Left kidney (tissue), 2 donors: ENCODE results near the gene PHIP. TPM values are rescaled to one million over a fixed set of nuclear protein-coding genes. Genes with fewer than 3 reads are reported as not detected.

Source experiments
- DNase-seq: peaks from one replicate; pipeline ENCODE4 v3.0.0-alpha.2; 2013
- polyA plus RNA-seq: library from polyadenylated mRNA; unstranded; fragments of 120-200 nt; gene quantifications from one replicate; pipeline ENCODE4 v1.2.1, GENCODE V29; 2013; ENCODE audit not compliant: insufficient read length

Gene PHIP
- polyA plus RNA-seq, 1 donor: 68.8 TPM

DNA sequence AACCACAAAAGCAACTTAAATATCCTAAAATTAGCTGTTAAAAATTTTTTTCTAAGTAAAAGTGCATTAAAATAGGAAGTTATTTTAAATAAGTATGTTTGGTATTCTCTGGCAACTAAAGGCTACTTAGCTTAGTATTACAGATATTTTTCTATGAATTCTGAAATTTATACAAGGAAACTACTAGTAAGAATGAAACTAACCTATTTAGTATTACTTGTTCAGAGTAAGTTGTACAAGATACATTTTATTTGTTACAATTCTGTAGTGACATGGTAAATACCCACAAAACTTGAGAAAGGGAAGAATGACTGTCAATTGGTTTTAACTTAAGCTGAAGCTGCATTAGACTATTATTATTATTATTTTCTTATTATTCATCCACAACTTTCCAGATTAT, 6.5 kb downstream of the PHIP start:
- DNase-seq: no peak

DNA sequence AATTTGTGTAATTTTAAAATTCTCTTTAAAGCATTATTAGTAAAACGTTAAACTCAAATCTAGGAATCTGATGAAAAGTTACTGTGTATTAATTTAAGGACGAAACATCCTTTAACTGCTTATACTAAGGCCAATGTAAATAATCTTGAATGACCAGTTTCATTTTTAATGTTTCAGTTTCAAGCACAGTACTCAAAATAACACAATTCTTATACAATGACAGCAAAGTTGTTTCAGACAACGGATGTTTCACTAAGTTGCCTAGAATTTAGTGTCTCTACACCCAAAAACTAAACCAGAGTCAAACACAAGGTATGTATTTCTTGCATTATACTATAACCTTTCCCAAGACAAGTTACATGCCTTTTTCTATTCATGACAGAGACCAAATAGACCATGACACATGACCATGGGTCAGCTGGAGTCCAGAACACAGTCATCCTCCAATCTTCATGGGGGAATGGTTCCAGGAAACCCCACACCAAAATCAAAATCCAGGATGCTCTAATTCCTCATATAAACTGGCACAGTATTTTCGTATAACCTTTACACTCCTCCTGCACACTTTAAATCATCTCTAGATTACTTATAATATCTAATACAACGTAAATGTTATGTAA, 7.7 kb downstream of the PHIP start:
- no peak for DNase-seq

DNA sequence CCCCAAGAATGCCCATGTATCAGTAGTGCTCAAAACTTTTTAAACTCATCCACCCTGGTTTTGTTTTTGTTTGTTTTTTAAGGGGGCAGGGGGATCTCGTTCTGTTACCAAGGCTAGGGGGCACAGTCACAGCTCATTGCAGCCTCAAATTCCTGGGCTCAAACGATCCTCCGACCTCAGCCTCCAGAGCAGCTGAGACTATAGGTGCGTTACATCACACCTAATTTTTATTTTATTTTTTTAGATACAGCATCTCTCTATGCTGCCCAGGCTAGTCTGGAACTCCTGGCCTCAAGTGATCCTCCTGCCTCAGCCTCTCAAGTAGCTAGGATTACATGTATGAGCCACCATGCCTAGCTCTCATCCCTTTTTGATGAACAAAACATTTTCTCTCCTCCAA, 11.2 kb downstream of the PHIP start:
- DNase-seq: no peak

DNA sequence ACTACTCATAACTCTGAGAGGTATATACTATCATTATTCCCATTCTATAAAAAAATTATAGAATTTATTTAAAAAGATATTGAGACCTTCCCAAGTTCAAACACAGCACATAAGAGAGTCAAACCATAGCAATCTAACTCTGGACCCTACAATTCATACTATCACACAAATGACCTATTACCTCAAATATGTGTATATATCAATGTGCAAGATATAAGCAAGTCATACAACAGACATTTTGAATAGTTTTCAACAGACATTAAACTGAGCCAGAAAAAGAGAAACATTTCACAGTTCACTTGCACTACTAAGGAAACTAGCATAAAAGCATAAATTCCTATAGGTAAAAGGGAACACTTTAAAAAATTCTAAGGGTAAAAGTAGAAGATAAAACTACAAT, 11.7 kb downstream of the PHIP start:
- no peak for DNase-seq

DNA sequence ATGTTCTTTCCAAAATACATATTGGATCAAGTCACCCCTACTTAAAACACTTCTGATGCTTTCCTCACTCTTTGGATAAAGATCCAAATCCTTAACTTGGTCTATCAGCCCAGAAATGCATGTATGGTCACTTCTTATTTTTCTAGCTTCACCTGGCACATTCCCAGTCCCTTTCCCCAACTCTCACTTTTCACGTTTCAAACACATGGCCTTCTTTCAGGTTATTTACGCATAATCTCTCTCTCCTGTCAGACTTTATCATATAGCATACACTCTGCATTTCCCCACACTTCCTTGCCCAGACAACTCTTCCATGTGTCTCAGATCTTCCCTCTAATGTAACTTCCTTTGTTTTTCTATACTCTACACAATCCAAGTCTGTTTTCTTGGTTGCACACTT, 12.8 kb downstream of the PHIP start:
- no peak for DNase-seq

DNA sequence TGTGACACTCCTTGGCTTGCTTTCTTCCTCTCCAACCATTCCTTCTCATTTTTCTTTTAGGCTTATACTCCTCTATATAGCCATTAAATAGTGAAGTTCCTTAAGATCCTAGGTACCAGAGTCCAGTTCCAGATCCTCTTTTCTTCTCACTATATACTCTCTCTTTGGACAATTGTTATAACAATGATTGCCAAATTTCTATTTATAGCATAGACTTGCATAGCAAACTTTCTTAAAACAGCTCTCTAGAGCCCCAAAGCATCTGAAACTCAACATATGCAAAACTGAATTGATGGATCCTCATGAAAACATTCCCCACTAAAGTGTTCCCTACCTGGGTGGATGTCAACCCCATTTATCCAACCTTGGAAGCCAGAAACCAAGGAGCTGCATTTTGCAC, 13.4 kb downstream of the PHIP start:
- no peak for DNase-seq

DNA sequence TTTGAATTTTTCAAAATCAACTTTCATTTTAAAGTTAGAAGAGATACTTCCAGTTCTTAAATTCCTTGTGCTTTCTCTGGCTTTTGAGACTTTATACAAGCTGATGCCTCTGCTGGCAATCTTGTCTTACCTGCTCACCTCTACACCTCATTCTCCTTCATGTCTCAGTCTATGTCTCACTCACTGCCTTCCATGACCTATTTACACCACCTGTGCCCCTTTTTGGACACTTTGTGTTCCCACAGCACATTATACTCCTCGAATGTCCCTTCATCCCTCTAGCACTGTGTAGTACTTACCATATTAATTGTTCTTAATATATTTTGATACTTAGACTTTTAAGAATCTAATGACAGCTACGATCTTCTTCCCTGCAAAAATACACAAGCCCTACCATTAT, 15.3 kb downstream of the PHIP start:
- no peak for DNase-seq

DNA sequence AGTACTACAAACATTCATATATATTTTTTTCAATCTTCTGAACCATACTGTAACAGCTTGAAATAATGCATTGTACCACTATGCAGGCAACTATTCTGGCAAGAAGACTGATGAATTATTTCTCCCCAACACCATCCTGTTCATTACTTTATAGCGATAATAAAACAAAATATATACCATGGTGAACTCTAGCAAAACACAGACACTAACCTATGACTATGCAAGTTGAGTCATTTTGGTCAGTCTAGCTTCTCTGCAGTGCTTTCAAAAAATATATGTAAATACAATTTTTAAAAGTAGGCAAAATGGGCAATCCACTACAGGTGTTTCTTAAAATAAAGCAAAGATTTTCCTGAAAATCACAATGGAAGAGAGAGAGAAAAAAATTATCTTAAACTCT, 20.3 kb downstream of the PHIP start:
- DNase-seq: no peak

DNA sequence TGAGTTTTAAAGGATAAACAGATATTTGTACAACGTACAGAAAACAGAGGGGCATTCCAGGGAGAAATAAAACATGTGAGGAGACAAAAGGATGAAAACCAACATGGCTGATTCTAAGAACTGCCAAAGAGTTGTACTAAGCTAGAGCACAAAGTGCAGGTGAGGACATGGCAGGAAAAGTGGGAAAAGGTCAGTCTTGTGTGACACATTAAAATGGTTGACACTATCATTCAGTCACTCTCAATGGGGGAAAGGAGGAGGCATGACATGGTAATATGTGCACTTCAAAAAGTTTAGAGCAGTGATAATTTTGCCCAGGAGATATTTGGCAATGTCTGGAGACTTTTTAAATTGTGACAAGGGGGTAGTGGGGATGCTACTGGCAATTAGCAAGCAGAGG, 21.8 kb downstream of the PHIP start:
- no peak for DNase-seq

DNA sequence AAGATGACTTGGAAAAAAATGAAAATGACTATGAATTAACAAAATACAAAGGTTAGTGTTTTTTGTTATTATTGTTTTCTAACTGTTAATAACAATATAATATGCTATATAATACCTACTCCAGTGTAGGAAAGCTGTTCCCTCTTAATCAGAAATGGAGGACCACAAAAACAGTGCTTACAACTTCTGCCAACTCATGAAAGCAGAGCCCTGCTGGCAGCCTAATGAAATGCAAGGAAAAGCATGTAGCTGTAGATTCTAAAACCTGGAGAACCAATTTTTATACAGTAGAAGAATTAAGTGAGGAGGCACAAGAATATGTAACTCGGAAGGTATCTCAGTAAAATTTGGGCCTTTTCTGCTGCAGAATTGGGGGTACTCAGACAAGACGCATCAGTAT, 29.4 kb downstream of the PHIP start:
- no peak for DNase-seq

DNA sequence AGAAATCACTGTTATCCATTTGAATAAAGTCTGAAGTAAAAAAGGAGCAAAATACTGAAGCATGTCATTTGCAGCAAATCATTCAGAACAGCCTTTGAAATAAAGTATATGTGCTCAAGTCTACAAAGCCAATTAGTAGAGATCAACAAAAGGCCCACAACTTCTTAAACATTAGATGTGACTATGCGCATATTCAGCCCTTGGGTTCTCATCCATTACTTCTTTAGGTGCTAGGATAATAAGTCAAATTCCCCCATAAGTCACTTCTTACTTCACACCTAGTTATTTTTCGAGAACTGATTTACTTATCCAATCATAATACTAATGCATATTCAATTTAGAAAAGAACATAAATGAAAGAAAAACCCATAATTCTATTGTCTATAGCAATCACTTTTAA, 31.0 kb downstream of the PHIP start:
- no peak for DNase-seq

DNA sequence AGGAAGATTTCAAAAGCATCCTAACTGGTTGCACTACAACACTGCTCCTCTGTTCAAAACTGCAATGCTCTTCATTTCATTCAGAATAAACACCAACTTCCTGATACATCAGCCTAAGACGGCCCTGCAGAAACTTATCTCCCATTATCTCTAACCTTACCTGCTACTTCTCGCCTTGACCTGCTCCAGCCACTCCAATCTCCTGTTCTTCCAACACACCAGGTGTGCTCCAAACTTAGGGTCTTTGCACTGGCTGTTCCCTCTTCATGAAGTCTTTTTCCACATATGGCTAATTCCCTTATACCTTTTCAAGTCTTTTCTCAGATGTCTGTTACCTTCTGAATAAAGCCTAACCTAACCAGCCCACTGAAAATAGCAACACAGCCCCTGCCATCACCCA, 32.1 kb downstream of the PHIP start:
- no peak for DNase-seq

DNA sequence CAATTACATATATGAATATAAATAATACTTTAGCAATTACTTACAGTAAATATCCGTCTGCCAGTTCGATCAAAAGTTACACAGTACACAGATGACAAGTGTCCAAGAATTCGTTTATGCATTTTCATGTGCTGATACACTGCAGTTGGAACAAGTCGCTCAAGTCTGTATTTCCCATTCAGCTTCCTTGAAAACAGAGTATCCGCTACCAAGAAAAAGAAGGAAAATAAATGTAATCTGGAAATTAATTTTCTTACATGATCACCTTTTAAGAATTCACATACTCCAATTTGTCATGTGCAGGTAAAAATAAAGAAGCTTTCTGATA, 35.3 kb downstream of the PHIP start:
- DNase-seq: no peak

DNA sequence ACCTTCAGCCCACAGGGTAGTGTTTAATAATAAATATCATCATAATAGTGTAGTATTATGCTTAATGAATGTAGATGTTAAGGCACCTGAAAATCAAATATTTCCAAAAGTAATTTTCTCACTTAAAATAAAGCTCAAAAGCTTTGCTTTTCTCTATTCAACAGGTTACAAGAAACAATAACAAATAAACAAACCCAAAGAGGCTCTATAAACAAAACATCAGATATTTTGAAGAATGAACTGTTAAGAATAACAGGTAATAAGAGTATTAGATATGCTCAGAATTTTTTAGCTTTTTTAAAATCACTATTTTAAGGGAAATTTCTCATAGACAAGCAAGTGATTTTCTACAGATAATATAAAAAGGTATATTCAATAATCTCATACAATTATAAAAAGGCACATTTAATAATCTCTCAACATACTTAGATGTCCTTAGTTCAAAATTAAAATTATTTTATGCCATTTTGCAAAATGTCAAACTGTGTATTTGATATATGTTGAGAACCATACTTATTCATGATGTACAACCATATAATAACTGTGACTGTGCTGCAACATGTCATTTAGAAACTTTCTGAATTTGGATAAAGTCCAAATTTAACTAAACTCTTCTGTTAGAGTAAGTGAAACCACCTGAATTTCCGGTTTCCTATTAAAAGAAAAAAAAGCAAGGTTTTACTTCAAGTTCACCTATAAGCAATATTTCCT, 35.8 kb downstream of the PHIP start:
- DNase-seq: no peak

DNA sequence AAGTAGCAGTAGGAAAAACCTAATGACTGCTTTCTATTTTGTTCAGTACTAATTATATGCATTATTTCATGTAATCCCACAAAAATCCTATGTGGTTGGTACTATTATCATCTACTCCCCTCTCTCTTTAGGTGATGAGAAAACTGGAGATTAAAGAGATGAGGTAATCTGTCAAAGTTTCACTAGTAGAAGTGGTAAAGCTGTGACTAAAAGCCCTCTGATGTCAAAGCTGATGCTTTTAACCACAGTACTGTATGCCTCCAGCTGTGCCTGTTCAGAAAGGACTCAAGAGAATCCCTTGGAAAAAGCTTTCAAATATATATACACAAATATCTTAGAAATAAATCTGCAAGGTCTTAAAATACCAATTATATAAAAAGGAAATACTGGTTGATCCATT, 38.0 kb downstream of the PHIP start:
- DNase-seq: no peak

DNA sequence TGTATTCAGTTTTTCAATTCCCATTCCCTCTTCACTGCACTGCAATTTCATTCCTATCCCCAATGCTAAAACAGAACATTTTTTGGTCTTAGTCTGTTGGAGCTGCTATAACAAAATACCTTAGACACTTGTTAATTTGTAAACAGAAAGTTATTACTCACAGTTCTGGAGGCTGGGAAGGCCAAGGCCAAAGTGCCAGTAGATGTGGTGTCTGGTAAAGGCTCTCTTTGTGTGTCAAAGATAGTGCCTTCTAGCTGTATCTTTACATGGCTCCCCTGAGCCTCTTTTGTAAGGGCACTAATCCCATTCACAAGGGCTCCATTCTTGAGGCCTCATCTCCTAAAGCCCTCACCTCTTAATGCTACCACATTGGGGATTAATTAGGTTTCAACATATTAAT, 40.0 kb downstream of the PHIP start:
- DNase-seq: no peak

DNA sequence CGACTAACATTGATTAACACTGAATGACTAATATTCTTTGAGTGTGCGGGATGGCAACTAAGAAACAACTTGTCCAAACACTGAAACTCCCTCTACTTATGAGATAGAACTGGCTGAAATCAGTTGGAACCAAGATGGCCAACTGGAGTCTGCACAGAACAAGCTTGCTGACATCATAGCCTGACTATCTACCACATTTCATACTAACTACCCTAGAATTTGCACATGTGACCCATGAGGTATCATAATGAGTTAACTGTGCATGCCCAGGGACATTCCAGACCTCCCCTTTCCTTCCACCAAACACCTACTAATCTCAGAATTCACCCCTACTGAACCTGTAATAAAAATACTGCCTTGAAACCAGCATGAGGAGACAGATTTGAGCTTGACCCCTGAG, 43.2 kb downstream of the PHIP start:
- DNase-seq: no peak

DNA sequence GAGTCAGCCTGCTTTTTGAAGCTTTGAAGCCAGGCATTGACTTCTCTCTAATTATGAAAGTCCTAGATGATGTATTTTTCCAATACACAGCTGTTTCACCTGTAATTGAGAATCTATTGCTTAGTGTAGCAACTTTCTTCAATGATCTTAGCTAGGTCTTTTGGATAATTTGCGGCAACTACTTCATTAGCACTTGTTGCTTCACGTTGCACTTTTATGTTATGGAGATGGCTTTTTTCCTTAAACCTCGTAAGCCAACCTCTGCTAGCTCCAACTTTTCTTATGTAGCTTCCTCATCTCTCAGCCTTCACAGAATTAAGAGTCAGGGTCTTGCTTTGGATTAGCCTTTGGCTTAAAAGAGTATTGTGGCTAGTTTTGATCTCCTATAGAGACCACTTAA, 44.8 kb downstream of the PHIP start:
- no peak for DNase-seq

DNA sequence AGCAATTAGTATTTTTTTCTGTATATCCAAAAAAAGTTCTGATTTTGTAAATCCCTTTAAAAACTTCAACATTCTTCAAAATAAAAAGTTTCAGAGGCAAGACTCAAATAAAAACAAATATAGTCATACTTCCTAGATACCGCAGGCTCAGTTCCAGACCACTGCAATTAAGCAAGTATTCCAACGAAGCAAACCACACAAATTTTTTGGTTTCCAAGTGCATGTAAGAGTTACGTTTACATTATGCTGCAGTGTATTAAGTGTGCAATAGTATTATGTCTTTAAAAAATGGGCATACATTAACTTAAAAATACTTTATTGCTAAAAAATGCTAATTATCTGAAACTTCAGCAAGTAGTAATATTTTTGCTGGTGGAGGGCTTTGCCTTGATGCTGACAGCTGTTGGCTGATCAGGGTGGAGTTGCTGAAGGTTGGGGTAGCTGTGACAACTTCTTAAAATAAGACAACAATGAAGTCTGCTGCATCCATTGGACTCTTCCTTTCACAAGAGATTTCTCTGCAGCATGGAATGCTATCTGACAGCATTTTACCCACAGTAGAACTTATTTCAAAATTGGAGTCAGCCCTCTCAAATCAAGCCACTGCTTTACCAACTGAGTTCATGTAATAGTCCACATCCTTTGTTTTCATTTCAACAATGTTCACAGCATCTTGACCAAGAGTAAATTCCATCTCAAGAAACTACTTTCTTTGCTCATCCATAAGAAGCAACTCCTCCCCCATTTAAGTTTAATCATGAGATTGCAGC, 46.0 kb downstream of the PHIP start:
- DNase-seq: no peak

DNA sequence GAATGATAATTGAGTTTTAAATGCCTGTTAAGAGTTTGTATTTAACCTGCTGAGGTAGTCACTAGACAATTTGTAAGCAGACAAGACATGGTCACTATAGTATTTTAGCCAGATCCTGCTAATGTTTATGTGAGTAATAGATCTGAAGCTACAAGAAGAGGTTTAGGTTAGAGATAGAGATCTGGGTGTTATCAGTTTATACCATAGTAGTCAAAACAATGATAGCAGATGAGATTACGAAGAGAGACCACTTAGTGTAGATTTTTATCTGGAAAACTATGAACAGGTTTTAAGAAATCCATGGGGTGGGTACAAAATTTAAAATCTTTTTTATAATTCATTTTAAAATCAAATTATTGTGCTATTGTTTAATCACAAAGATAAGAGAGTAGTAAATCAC, 47.5 kb downstream of the PHIP start:
- DNase-seq: no peak

DNA sequence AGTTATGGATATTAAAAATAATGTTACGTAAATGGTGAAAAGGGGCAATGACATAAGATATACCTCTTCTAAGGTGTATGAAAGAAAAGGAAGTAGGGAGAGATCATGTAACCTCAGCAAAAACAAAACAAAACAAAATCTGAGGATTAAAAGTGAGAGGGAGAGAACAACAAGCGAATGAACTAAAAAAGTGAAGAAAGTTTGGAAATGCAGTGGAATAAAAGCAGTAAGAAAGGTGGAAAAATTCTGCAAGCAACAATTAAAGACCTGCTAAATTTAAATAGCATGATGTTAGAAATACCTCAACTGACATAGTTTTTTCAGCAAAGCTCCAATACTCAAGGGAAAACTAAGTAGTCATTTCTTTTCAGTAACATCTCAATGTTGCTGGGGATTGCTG, 48.0 kb downstream of the PHIP start:
- DNase-seq: no peak

DNA sequence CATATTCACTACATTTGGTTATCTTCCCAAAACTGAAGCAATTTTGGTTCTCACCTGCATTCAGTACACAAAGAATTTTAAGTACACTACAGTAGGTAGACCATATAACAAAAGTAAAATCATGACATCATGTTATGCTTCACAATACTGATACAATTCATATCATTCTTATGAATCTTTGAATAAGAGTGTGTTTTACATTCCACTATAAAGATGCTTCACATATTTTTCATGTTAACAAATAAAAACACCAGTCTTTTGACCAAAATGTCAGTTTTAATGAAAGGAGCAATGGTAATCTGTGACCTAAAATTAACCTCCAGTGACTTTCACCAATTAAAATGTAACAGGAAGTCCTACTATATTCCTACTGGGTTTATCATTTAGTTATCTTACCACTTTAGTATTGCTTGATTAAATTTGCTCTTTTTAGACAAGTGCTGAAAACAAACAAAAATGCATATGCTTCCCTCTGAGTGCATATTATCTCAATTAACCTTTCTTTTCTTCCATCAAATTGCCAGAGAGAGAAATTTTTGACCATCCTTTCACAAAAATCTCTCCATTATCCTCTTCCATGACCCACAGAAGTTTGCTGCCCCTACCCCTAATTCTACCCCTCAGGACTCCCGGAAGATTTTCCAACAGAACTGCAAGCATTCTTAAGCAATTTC, 49.3 kb downstream of the PHIP start:
- DNase-seq: no peak

DNA sequence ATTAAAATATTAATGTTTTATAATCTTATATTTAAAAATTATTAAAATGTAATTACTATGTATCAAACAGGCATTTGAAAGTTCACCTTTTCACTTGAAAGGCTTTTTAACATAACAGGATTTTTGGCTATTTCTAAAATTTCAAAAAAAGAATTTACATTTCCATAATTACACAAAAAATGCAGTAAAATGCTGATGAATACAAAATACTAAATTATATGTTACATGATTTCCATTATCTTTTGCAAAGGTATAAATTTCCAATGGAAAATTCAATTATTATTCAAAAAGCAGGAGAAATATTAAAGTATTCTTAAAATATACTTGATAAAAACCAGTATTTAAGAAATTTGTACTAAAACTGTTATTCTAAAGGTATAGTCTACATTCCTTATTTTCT, 66.1 kb downstream of the PHIP start:
- DNase-seq: no peak
